Uterus (tissue), 2 donors: Measurements from ENCODE around the gene ARHGEF11.

Experiments used
- CTCF ChIP-seq, 4 experiments: fragments of 200-600 bp in 2 of 4; fragments of 450-650 bp in 2 of 4; sonication (generic) in 2 of 4; IDR thresholded peaks; one replicate each; pipeline ENCODE4 v1.5.1; 2016 to 2019; ENCODE audit warnings: antibody characterized with exemption in 4 of 4, mild to moderate bottlenecking in 2 of 4, moderate library complexity in 1 of 4
- POLR2A ChIP-seq, 2 donors: fragments of 450-650 bp; IDR thresholded peaks; one replicate each; pipeline ENCODE4 v1.6.1; 2016; ENCODE audit warnings: antibody characterized with exemption in 2 of 2, mild to moderate bottlenecking in 1 of 2, moderate library complexity in 1 of 2

- TF ChIP-seq CTCF (IDR thresholded peaks at IDR 0.05), result no peak
- no peak for TF ChIP-seq POLR2A (IDR thresholded peaks at IDR 0.05)
Observed at GRCh38 chr1:157004327-157004726, 41.2 kb downstream of the ARHGEF11 start.
